ENCODE results near the gene FHAD1.

The FHAD1 gene

GRCh38 chr1:15282038-15282437 lies 35.0 kb downstream of the FHAD1 start:
- H3K36me3 ChIP-seq (ENCODE audit: low read depth) = no peaks in the 10 kb centered on the region
- H3K4me3 ChIP-seq (ENCODE audit: severe bottlenecking) = no peak overlapping the region
- TF ChIP-seq CTCF (IDR thresholded peaks at IDR 0.05; ENCODE audit: poor library complexity, severe bottlenecking) = no peak
- H3K27me3 ChIP-seq (ENCODE audit: insufficient read depth, poor library complexity, severe bottlenecking) = no peaks in the 10 kb centered on the region
- H3K27ac ChIP-seq (ENCODE audit: poor library complexity, severe bottlenecking) = no peak overlapping the region
- DNase-seq (ENCODE audit: low spot score) = no peak
- no peak for ATAC-seq (ENCODE audit: low read depth)
- H3K9me3 ChIP-seq (ENCODE audit: severe bottlenecking) = no peaks in the 10 kb centered on the region
- peaks cover 17% of the 10 kb centered on the region for H3K4me1 ChIP-seq (ENCODE audit: insufficient read depth, poor library complexity, severe bottlenecking)

- DNase-seq (ENCODE audit: low spot score) (no peak), ATAC-seq (ENCODE audit: low read depth) (peak; percentile 9; the same call in 1 of the 3 replicates)
- no peak for TF ChIP-seq CTCF (IDR thresholded peaks at IDR 0.05; ENCODE audit: poor library complexity, severe bottlenecking)
- Histone ChIP-seq H3K4me3 (ENCODE audit: severe bottlenecking) (no peak overlapping the region), H3K27me3 (ENCODE audit: insufficient read depth, poor library complexity, severe bottlenecking) (no peaks in the 10 kb centered on the region), H3K27ac (ENCODE audit: poor library complexity, severe bottlenecking) (no peak overlapping the region), H3K9me3 (ENCODE audit: severe bottlenecking) (no peaks in the 10 kb centered on the region), H3K36me3 (ENCODE audit: low read depth) (no peaks in the 10 kb centered on the region), H3K4me1 (ENCODE audit: insufficient read depth, poor library complexity, severe bottlenecking) (peaks cover 17% of the 10 kb centered on the region)
Measured at GRCh38 chr1:15282810-15283474, 35.9 kb downstream of the FHAD1 start.

GRCh38 chr1:15283526-15283925 lies 36.5 kb downstream of the FHAD1 start:
- ATAC-seq (ENCODE audit: low read depth) (peak; percentile 97), DNase-seq (ENCODE audit: low spot score) (peak; percentile 75)
- Histone ChIP-seq H3K36me3 (ENCODE audit: low read depth) (no peaks in the 10 kb centered on the region), H3K9me3 (ENCODE audit: severe bottlenecking) (no peaks in the 10 kb centered on the region), H3K4me3 (ENCODE audit: severe bottlenecking) (no peak overlapping the region), H3K27ac (ENCODE audit: poor library complexity, severe bottlenecking) (no peak overlapping the region), H3K27me3 (ENCODE audit: insufficient read depth, poor library complexity, severe bottlenecking) (no peaks in the 10 kb centered on the region), H3K4me1 (ENCODE audit: insufficient read depth, poor library complexity, severe bottlenecking) (peaks cover 17% of the 10 kb centered on the region)
- peak; percentile 16 for TF ChIP-seq CTCF (IDR thresholded peaks at IDR 0.05; ENCODE audit: poor library complexity, severe bottlenecking)

- Histone ChIP-seq H3K36me3 (ENCODE audit: low read depth) (no peaks in the 10 kb centered on the region), H3K27ac (ENCODE audit: poor library complexity, severe bottlenecking) (no peak overlapping the region), H3K4me1 (ENCODE audit: insufficient read depth, poor library complexity, severe bottlenecking) (peaks cover 17% of the 10 kb centered on the region), H3K9me3 (ENCODE audit: severe bottlenecking) (no peaks in the 10 kb centered on the region), H3K4me3 (ENCODE audit: severe bottlenecking) (no peak overlapping the region), H3K27me3 (ENCODE audit: insufficient read depth, poor library complexity, severe bottlenecking) (no peaks in the 10 kb centered on the region)
- no peak for DNase-seq (ENCODE audit: low spot score)
- TF ChIP-seq CTCF (IDR thresholded peaks at IDR 0.05; ENCODE audit: poor library complexity, severe bottlenecking) = no peak
- ATAC-seq (ENCODE audit: low read depth) = no peak
Measured at GRCh38 chr1:15286452-15286851, 39.4 kb downstream of the FHAD1 start.
